ENCODE results near the gene TSSC4. TPM values are rescaled to one million over a fixed set of nuclear protein-coding genes. Genes with fewer than 3 reads are reported as not detected.
A peak's percentile ranks its signal among the peaks of the same experiment; 100 is the strongest.

The TSSC4 gene
- total and polyA plus RNA-seq, 9 of the 15 experiments (the other 6 are each of a cell fraction or from before 2014, with no cell fraction given): 0.41 to 54.2 (median 11.0) TPM

- TF ChIP-seq EP300 (IDR thresholded peaks at IDR 0.05; ENCODE audit: low read length): no peak
- TF ChIP-seq ZBTB7A (IDR thresholded peaks at IDR 0.05; ENCODE audit: borderline replicate concordance, control insufficient read depth, low read depth, low read length): peak; percentile 40; the same call in 1 of the 2 replicates
- TF ChIP-seq PHB2 (IDR thresholded peaks at IDR 0.05; ENCODE audit: low read depth): no peak
- TF ChIP-seq ZNF232 (CRISPR knock-in tag; IDR thresholded peaks at IDR 0.05): no peak
- TF ChIP-seq SMC3 (conservative IDR thresholded peaks at IDR 0.05; ENCODE audit: insufficient read depth, low read depth, low read length): peak; percentile 97
- TF ChIP-seq CREB3 (tag; conservative IDR thresholded peaks at IDR 0.05; ENCODE audit: low read depth): no peak
- no peak for TF ChIP-seq ZNF766 (CRISPR knock-in tag; conservative IDR thresholded peaks at IDR 0.05)
- TF ChIP-seq ZNF740 (CRISPR knock-in tag; IDR thresholded peaks at IDR 0.05): no peak
- TF ChIP-seq ZNF740 (tag; IDR thresholded peaks at IDR 0.05): no peak
- TF ChIP-seq FIP1L1 (IDR thresholded peaks at IDR 0.05; ENCODE audit: low read depth, low read length, poor library complexity, severe bottlenecking): no peak
- no peak for TF ChIP-seq NFIX (CRISPR knock-in tag; IDR thresholded peaks at IDR 0.05; ENCODE audit: low read depth)
- no peak for TF ChIP-seq TAL1 (IDR thresholded peaks at IDR 0.05)
- TF ChIP-seq ZC3H11A (IDR thresholded peaks at IDR 0.05; ENCODE audit: low read depth, low read length): no peak
- no peak for TF ChIP-seq PML (IDR thresholded peaks at IDR 0.05; ENCODE audit: low read length)
- no peak for TF ChIP-seq FOS (IDR thresholded peaks at IDR 0.05; ENCODE audit: extremely low read depth, insufficient read length)
- no peak for TF ChIP-seq BRD4 (IDR thresholded peaks at IDR 0.05)
- TF ChIP-seq ELF2 (CRISPR knock-in tag; IDR thresholded peaks at IDR 0.05): no peak
- no peak for TF ChIP-seq MCM2 (IDR thresholded peaks at IDR 0.05; ENCODE audit: low read depth)
- TF ChIP-seq HOXB6 (CRISPR knock-in tag; IDR thresholded peaks at IDR 0.05; ENCODE audit: borderline replicate concordance): no peak
- no peak for TF ChIP-seq MECOM (CRISPR knock-in tag; IDR thresholded peaks at IDR 0.05)
- no peak for TF ChIP-seq SIX5 (IDR thresholded peaks at IDR 0.05; ENCODE audit: borderline replicate concordance in 1 of 2, insufficient read depth in 1 of 2, low read depth in 1 of 2, low read length in 2 of 2)
- TF ChIP-seq POLR2A (conservative IDR thresholded peaks at IDR 0.05): no peak
- TF ChIP-seq MCM3 (IDR thresholded peaks at IDR 0.05): no peak
- no peak for TF ChIP-seq MAFK (IDR thresholded peaks at IDR 0.05; ENCODE audit: low read length)
- TF ChIP-seq NFE2 (IDR thresholded peaks at IDR 0.05; ENCODE audit: low read depth): no peak
- no peak for TF ChIP-seq POU5F1 (IDR thresholded peaks at IDR 0.05; ENCODE audit: borderline replicate concordance, low read depth, low read length, partially characterized antibody)
- TF ChIP-seq CEBPB (tag; IDR thresholded peaks at IDR 0.05): no peak
- no peak for TF ChIP-seq ATF2 (CRISPR knock-in tag; IDR thresholded peaks at IDR 0.05)
- TF ChIP-seq MTA3 (IDR thresholded peaks at IDR 0.05; ENCODE audit: borderline replicate concordance): peak; percentile 19; the same call in 1 of the 2 replicates
- TF ChIP-seq ATF1 (CRISPR knock-in tag; IDR thresholded peaks at IDR 0.05): no peak
- TF ChIP-seq ATF1 (tag; IDR thresholded peaks at IDR 0.05): no peak
These were observed 20.1 kb downstream of the TSSC4 start (continued) for GRCh38 chr11:2420502-2421225.

All from K562 (cell line).